GM21423 (cell line): Measurements from ENCODE around the gene MARCHF7.

Experiments used
- ATAC-seq: cut with Tn5 transposase; IDR thresholded peaks from one replicate; pipeline ENCODE4 v1.9.1; 2021; ENCODE audit warnings: mild to moderate bottlenecking, moderate library complexity; ENCODE audit not compliant: unreplicated experiment

MARCHF7 gene

GRCh38 chr2:159760326-159760725 is 48.0 kb downstream of the MARCHF7 start:
- no peak for ATAC-seq

GRCh38 chr2:159762075-159762474 is 49.8 kb downstream of the MARCHF7 start:
- no peak for ATAC-seq
